Hippocampal formation (tissue), 2 donors: ENCODE results near the gene B3GAT1.

ENCODE experiments used
- DNase-seq, 2 donors: peaks; one replicate each; lab custom pipeline; 2025; lab: John Stamatoyannopoulos, UW

The B3GAT1 gene

DNA sequence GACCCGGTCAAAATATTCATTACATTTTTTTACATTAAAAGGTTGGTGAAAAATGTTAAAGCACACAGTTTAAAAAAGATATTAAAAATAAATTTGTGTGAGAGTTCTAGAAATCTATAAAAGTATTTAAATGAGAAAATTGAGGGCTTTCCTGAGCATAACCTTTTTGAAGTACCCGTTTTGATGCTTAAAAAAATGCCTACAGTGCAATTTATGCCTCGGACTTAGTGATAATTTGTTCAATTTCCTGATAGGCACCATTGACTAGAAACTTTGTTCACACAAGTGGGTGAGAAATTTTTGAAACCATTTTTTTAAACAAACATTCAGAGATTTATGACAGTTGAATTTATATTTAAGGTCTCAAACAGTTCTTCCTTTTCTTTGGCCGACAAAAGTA is 29.7 kb upstream of the B3GAT1 start:
- DNase-seq, result no peak

DNA sequence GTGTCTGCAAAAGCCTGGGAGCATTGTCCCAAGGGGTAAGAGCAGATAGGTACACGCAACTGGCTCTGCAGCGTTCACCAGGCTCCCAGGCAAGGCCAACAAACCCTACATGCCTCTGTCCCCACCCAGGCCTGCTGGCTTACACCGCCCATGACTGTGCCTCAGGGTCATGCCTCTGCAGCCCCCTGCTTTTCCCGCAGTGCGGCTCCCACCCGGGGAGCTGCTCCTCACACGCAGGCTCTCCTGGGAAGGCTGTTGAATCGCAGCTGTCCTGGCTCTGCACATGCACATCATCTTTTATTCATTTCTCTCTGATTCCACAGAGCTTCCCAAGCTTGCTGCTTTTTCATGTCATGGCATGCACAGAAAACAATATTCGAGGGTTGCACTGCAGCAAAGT is 29.2 kb upstream of the B3GAT1 start:
- DNase-seq, result peak in 1 of 2 donors; percentile 11

DNA sequence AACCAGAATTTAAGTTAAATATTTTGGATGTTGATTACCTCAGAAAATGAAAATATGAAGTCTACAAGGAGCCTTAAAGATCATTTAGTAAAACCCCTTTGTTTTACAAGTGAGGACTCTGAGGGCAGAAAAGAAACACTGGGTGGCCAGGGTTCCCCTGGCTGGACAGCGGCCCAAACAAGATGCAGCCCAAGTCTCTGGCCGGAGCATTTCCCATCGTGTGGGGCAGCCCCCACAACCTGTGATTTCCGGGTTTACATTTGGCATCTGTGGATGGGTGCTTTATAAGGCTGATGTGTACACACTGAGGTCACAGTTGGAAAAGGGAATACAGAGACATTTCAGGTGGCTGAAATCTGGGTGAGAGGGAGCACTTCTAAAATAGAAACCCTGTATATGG is 28.8 kb upstream of the B3GAT1 start:
- no peak for DNase-seq

DNA sequence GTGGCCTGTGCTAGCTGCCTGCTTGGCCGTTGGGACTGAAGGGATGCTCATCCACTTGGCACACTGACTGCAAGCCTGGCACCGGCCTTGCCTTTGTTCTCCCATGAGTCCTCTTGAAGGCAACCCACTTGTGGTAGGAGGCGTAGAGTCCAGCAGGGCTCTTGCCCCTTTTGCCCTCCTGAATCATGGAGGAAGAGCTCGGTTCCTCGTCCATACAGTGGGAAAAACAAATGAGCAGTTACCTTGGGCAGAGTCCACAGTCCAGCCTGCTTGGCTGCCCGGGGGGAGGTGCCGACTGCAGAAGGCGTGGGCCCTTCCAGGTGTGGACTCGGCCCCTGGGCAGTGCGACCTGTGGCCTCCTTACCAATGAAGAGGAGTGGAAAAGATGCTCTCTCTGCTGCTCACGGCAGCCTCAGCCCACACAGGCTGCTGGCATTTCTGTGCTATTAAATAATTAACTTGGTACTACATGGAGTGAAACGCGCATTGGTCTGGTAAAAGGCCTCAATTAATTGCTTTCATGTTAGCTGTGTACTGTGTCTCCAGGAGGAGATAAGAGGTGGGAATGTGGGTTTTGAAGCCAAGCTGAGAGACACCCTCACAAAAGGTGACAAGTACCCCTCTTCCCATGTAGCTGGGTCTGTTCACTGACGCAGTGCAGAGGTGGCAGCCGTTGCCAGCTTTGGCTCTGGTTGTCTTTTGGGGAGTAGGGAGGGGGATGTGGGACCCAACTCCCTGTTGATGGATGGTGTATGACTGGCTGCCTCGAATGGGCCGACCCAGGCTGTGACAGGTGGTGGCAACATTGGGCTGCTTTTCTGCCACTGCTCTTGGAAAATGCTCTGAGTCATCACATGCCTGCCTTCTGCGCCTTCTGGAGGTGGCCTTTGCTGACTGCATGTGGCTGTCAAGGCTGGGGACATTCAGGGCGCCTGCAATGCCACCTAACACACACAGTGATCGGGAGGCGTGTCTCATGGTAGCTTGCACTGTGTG is 26.8 kb upstream of the B3GAT1 start:
- no peak for DNase-seq

DNA sequence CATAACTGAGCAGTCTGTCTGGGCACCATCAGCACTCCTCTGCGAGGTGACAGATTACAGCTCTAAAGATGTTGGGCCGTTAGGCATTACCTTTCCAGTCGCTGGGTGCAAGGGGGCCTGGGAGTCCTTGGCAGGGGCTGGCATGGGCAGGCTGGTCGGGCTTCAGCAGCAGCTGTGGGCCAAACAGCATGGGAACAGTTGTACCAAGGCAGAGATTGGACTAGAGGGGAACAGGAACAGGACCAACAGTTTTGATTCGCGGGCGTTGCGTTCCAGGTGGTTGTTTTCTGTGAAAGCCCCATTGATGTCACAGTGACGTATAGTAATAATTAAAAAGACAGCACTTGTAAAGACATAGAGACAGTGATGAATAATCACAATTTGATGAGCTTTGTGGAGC is 25.8 kb upstream of the B3GAT1 start:
- DNase-seq, result no peak

DNA sequence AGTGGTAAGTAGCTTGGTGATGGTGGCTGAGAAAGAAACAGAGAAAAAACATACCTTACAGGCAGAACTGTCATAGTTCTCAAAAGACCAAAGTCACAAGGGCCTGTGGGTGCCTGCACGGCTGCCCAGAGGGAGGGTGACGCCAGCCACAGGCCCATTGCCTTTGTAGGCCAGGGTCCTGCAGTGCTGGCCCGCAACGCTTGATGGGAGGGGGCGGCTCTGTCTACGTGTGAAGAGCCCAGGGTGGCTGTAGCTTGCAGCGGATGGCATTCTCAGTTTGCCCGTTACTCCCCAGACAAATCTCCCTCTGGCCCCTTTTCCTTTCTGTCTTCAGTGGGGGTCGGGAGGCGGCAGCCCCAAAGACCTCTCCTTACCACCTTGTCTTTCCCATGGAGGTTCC is 24.7 kb upstream of the B3GAT1 start:
- DNase-seq, result no peak

DNA sequence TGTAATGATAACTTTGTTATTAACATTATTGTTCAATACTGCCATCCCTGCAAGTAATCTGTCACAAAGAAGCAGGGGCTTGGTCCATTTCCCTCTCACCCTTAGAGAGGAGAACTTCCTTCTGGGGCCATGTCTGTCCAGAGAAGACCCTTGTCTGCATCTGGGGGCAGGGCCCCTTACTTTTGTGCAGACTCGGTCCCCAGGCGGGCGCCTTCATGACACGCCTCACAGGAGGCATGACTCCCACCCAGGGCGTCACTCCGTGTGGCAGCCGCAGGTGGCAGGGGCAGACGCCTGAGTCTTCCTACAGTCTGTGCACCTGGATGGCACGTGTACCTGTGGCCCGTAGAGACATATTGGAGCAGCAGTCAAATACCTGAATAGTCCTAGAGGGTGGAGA is 21.8 kb upstream of the B3GAT1 start:
- DNase-seq, result no peak

DNA sequence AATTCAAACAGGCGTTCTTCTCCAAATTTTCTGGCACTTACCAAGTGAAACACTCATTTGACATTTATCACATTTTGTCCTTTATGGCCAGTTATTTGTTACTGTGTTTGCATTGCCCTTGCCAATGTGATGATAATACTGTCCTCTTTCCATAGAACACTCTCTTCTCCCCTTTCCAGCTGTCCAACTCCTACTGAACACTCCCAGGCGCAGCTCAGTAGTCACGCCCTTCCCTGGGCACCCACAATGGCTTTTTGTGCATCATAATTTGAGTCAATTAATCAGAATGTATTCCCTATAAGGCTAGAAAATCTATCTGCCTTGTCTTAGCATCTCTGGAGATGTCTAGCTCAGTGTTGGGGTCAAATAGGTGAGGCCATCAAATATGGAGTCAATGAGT is 21.2 kb upstream of the B3GAT1 start:
- DNase-seq, result no peak

DNA sequence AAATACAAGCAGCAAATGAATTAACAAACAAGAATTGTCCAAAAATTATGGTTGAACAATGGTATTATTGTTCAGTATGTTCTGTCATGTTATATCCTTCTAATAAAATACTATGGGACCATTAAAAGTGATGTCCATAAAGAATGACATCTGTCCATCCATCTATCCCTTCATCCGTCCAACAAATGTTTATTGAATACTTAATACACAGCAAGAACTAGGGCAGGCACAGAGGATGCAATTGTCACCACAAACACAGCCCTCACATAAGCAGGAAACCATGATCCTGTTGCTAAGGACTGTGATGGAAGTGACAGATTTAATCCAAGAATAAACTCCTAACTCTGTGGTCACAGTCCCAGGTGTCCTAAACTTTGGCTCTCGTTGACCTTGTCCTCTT is 20.7 kb upstream of the B3GAT1 start:
- DNase-seq, result peak in 1 of 2 donors; percentile 21

DNA sequence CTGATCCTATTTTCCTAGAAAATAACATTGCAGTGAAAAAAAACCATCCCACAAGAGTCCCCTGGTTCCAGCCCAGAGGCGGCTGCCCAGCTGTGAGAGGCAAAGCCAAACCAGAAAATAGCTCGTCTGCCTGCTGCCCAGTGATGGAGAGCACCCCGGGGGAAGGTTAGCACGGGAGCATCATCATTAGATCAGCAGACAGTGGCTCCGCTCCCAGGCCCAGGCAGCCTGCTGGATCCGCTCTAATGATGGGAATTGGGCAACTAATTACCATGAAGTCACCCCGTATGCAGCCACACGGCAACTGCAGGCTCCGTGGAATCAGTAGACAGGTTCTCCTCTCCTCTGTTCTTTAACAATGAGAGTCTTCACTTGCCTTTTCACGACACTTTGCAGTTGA is 17.1 kb upstream of the B3GAT1 start:
- no peak for DNase-seq

DNA sequence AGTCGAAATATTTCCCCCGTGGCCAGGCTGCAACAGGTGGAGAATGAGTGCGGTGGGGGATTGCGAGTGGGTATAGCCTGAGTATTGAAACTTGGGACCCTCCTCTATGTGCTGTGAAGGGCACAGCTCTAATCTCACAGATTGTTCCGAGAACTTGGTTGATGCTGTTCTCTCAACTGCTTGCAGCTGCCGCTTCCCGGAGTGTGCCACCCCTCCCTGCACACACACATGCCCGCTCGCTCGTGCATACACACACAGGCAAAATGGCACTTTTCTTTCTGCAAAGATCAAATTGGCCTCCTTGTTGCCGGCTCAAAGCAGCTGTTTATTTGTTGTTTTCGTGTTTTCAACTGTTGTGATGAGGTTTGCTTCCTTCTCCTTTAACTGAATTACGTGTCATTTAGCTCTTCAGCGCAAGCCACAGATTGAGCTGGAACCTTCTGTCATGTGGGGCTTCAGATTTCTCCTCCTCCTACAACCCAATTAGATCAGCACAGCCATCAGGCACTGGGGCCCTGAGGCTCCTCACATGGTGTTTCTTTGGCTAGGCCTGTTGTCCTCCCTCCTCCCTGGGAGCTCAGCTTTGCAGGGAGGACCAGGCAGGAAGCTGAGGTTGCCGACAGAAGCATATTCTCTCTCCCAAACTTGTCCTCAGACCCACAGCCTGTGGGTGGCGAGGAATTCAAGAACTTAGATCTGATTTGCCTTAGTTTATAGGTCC is 13.9 kb upstream of the B3GAT1 start:
- peak; percentile 52 to 61 for DNase-seq

DNA sequence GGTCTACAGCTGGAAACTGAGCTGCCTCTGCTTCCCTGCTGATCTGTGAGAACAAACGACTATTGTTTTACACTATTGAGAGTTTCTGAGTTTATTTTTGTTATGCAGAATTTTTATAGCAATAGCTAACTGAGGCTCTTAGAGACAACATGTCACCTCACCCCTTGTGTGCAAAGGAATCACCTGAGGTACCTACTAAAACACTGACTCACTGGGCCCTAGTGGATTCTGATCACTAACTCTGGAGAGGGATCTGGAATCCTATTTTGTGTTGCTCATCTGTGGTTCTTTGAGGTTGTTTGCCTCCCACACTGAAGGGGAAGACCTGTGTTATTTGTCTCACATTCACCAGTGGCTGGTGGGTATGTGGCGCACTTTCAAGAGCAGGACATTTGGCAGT is 13.4 kb upstream of the B3GAT1 start:
- peak in 1 of 2 donors; percentile 18 for DNase-seq

DNA sequence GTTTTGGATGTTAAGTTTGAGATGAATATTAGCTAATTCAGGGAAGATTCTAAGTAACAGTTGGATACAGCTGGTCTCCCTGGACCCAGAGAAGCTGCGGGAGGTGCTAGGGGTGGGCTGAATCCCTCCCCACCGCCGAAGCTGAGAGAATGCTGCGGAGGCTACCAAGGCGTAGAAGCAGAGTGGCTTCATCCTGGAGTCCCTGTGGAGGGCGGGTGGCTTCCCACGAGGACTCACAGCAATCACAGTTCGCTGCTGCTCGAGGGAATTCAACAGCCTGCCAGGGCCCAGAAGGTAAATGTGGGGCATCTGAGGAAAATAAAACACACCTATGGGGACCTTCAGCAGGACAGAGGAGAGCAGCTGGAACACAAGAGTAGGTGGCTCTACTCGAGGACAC is 11.1 kb upstream of the B3GAT1 start:
- DNase-seq, result no peak

DNA sequence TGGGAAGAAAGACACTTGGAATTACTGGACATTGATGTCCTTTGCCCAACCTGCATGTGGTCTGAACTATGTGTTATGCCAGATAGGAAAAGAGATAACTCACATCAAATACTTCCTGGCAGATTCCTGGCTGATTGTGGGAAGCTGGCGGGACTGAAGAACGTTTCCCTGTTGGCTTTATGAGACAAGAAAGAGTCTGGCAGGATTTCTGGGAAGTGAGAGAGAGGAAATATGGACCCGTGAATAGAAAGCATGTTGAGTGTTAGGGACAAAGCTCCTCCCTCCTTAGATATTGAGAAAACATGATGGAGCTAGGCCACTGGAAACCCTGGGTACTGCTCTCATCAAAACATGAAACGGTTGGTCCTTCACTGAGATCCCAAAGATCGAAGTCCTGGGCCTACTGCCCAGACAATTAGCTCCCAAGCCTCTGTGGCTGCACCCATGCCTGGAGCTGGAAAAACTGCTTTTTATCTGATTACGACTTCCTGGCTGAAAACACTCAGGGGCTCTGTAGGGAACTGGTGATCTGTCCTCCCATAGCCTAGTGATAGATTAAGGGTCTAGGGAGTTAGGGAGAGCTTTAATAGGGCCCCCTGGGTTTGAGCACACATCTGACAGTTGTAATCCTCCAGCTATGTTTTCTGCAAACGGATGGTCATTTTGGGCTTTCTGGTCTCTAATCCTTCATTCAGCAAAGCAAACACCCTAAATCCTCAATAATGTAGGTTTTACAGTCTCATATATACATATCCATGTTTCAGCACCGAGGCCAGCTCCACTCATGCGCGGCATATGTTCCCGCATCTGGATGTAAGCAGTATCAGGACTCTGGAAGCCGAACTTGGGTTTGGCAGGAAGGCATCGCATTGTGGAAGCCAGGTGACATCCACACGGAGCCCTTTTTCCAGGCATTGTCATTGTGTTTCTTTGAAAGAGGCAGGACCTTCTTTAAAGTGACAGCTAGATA is 6.1 kb upstream of the B3GAT1 start:
- no peak for DNase-seq

DNA sequence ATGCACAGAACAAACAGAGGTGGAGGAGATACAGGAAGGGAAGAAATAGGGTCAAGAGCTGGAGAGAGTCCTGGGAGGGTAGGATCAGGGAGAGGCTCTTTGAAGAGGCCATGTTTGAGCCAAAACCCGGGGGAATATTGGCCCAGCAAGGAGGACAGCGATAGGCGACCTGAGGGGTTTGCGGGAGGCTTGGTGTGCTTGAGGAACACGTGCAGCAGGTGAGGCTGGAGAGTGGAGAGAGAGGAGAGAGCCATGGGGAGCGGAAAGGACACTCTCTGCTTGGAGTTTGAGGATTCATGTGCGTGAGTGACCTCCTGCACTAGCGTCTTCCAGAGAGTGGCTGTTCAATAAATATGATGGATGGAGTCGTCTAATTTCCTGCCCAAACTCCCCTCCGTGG is 4.7 kb upstream of the B3GAT1 start:
- DNase-seq, result no peak

DNA sequence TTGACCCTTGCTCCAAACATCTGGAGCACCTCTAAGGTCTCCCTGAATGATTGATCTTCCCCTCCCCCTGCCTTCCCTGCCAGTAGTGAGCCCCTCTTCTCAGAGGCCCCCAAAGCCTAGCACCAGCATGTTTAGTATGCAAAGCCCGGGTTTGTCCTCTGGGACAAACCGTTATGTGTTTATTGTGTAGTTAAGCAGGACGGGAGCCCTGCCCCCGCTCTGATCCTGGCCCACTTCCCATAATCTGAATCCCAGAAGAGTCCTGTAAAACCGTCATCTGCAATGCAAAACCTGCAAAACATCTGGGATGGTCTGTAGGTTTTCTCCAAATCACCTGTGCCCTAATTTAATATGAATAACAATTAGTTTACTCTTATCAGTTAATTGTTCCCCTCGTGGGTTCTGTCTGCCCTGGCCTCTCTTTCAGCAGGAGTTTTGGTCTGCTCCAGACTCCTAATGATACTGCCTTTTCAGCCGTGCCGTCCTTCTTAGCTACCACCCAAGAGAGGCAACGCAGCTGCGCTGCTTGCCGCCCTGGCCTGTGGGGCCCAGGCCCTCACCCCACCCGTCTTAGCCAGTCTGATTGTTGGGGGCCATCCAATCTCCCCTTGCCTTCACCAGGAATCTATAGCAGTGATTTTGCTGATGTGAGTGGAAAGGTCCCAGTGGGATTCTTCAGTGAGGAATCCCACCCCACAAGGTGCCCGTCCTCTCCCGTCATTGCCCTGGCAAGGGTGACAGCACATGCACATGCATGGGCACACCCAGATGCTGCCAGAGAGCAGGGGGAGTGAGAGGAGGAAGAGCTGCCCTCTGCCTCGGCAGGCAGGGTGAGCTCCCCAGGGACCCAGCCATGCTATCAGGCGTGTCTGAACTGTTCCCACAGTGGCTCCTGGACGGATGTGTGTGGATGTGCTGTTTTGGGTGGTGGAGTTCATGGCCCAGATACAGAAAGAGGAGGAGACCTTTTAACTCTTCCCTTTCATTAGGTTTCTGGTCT is 3.0 kb upstream of the B3GAT1 start:
- peak; percentile 20 to 42 for DNase-seq

DNA sequence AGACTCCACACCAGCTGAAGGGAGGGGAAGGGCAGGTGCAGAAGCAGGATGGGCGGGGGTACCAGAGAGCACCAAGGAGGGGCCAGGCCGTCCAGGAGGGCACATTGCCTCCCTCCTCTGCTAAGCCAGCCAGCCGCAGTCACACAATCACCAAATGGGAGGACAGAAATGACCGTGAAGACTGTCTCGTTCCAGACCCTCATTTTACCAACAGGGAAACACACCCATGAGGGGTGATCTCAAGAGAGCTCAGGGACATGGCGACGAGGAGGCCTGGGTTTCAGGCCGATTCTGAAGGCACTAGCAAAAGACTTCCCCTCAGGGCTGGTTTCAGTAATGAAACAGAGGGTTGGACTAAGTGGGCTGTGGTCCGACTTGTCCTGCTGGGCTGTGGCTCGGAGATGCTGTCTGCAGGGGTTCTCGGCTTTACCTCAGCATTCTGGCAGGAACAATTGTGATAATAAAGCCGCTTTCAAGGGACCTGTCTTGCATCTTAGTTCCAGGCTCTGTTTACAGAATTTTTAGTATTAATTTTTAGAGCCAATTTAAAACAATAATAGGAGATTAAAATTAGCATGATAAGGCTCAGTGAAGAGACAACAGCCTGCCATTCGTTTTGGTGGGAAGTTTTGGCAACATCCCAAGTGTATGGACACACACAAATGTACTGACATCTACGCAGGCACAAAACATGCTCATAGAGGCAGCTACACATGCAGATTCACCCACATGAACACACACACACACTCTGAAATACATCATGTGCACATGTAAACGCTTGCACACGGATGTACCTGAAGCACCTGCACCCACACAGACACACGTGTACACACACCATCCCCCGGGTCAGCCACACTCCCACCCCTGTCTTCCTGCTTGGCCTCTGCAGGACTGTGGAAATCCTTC is 2.0 kb upstream of the B3GAT1 start:
- no peak for DNase-seq

DNA sequence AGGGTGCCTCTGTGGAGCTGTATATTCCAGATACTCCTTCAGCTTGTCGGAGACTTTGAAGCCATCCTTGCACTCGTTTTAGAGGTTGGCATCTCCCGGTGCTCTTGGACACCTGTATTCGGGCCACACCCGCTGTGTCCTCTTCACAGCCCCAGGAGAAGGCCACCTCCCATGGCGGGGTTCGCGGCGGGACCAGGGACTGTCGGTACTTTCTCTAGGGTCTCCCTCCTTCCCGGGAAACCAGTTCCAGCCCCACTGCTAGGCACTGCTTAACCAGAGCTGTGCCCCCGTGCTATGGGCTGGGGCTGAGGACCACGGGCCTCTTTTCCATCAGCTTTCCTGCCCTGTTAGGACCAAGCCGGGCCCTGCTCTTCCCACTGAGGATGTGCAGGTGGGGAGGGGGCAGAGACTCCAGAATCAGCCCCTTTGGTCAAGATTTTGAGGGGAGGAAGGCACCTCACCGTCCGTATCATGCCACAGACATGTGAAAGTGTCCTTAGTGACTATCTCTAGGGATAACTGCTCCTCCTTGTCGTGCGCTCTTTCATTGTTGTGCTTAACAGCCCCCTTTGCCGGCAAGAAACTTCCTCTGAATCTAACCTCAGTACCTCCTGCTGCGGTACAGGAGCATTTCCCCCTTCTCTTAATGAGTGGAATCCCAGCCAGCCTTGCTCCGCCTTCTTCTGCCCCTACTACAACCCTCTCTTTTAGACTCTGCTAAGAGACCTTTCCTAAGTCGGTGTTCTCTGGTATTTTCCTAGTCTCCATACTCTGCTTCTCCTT is 1.2 kb upstream of the B3GAT1 start:
- DNase-seq, result no peak

DNA sequence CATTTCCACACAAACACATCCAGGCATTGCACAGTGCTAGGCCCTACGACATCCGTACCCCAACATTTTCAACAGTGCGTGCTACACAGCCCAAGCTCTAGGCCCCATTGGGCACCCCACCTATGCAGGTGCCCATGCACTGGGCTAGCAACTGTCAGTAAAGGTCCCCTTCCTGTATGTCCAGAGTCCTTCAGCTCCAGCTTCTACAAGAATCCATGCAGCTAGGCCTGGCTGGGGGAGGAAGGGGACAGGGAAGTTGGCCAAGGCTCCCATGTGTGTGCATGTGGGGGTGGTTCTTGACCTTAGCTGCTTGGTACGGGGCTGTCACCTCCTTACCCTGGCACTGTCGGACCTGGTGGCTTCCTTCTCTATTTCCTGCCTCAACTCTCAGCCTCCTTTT is 1.3 kb downstream of the B3GAT1 start:
- DNase-seq, result no peak
